ENCODE results near the gene TMEM242. TPM values are rescaled to one million over a fixed set of nuclear protein-coding genes. Genes with fewer than 3 reads are reported as not detected.

Gene TMEM242
- total RNA-seq, 1 donor from 2014 or later: 9.7 TPM

DNA sequence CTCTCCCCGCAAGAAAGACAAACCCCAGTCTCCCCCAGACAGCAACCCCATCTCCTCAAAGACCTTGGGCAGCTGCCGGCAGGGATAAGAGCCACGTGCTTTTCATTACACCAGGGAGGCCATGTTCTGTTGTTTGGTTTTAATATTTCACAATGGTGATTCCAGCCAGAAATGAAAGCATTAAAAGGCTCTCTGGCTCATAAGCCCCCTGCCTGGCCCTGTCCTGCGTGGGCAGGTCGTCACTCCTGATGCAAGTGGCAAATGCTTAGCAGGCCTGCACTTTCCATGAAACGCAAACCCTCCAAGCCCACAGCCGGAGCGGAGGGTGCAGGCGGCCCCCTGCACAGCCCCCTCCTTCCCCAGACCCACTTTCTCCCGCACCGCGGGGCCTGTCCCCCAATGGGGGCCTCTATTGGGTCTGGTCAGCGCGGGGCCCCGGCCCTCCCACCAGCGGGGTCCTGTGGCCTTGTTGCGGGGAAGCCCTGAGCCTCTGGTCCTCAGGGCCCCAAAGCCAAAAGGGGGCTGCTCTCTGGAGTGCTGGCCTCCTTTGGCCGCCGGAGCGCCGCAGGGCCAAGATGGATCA is 77.2 kb downstream of the TMEM242 start:
- FAIRE-seq (no peak), DNase-seq (ENCODE audit: low read depth) (no peak)
- peaks cover 2% of the 10 kb centered on the region for H3K27me3 ChIP-seq (ENCODE audit: insufficient read depth, low read length)
- no peaks in the 10 kb centered on the region for H3K4me1 ChIP-seq (ENCODE audit: insufficient read depth, low read length)
- Mint-ChIP-seq H3K27me3 (ENCODE audit: low read depth, unreplicated experiment) (peaks cover 34% of the 10 kb centered on the region), H3K4me1 (ENCODE audit: low read depth, unreplicated experiment) (no peaks in the 10 kb centered on the region), H3K27ac (ENCODE audit: unreplicated experiment) (no peak overlapping the region), H3K4me3 (ENCODE audit: unreplicated experiment) (no peak overlapping the region), H3K36me3 (ENCODE audit: low read depth, unreplicated experiment) (peaks cover 4% of the 10 kb centered on the region), H3K9me3 (ENCODE audit: unreplicated experiment) (peaks cover 14% of the 10 kb centered on the region)
- H3K36me3 ChIP-seq (ENCODE audit: insufficient read depth, low read length): no peaks in the 10 kb centered on the region
- H3K4me3 ChIP-seq (ENCODE audit: insufficient read depth, low read depth, low read length): no peak overlapping the region
- H3K79me2 ChIP-seq (ENCODE audit: insufficient read depth, low read length): no peaks in the 10 kb centered on the region
- H3K4me2 ChIP-seq (ENCODE audit: low read length): no peak overlapping the region
- H4K20me1 ChIP-seq (ENCODE audit: insufficient read depth, low read length): no peaks in the 10 kb centered on the region
- no peak overlapping the region for H3K9ac ChIP-seq (ENCODE audit: low read length)
- no peak overlapping the region for H2AFZ ChIP-seq (ENCODE audit: low read depth, low read length)
- no peak overlapping the region for H3K27ac ChIP-seq (ENCODE audit: low read depth, low read length)
- peaks cover 7% of the 10 kb centered on the region for H3K9me3 ChIP-seq (ENCODE audit: insufficient read depth, low read depth, low read length)
- TF ChIP-seq, protein P1, sequence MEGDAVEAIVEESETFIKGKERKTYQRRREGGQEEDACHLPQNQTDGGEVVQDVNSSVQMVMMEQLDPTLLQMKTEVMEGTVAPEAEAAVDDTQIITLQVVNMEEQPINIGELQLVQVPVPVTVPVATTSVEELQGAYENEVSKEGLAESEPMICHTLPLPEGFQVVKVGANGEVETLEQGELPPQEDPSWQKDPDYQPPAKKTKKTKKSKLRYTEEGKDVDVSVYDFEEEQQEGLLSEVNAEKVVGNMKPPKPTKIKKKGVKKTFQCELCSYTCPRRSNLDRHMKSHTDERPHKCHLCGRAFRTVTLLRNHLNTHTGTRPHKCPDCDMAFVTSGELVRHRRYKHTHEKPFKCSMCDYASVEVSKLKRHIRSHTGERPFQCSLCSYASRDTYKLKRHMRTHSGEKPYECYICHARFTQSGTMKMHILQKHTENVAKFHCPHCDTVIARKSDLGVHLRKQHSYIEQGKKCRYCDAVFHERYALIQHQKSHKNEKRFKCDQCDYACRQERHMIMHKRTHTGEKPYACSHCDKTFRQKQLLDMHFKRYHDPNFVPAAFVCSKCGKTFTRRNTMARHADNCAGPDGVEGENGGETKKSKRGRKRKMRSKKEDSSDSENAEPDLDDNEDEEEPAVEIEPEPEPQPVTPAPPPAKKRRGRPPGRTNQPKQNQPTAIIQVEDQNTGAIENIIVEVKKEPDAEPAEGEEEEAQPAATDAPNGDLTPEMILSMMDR (IDR thresholded peaks at IDR 0.05; ENCODE audit: insufficient read depth, low read depth, low read length): no peak
- no peak for TF ChIP-seq EZH2 (IDR thresholded peaks at IDR 0.05; ENCODE audit: insufficient read depth, low read length)

DNA sequence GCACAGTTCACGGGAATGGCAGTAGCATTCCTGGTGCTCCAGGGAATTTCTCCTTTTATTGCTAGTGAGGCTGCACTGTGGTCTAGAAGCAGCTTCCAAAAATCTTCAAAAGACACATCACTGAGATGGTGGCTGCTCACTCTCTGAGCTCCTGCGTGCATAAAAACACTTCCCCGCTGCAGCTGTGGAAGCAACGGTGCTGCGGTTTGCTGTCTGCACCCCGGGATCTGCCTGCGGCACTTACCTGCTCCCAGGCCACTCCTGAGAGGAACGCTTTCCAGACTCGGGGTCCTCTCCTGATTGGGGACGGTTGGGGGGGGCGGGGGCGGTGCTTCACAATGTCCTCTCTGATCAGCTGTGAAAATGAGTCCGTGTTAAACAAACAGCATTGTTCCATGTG is 77.9 kb downstream of the TMEM242 start:
- no peak overlapping the region for H3K27ac Mint-ChIP-seq (ENCODE audit: unreplicated experiment)
- H3K27ac ChIP-seq (ENCODE audit: low read depth, low read length): no peak overlapping the region
- H2AFZ ChIP-seq (ENCODE audit: low read depth, low read length): no peak overlapping the region
- no peak overlapping the region for H3K4me3 ChIP-seq (ENCODE audit: insufficient read depth, low read depth, low read length)
- peaks cover 7% of the 10 kb centered on the region for H3K9me3 ChIP-seq (ENCODE audit: insufficient read depth, low read depth, low read length)
- H3K4me1 Mint-ChIP-seq (ENCODE audit: low read depth, unreplicated experiment): no peaks in the 10 kb centered on the region
- H3K36me3 ChIP-seq (ENCODE audit: insufficient read depth, low read length): no peaks in the 10 kb centered on the region
- H3K9me3 Mint-ChIP-seq (ENCODE audit: unreplicated experiment): peaks cover 14% of the 10 kb centered on the region
- H3K27me3 ChIP-seq (ENCODE audit: insufficient read depth, low read length): peaks cover 2% of the 10 kb centered on the region
- DNase-seq (ENCODE audit: low read depth): no peak
- peaks cover 1% of the 10 kb centered on the region for H3K4me1 ChIP-seq (ENCODE audit: insufficient read depth, low read length)
- H3K4me2 ChIP-seq (ENCODE audit: low read length): no peak overlapping the region
- H3K4me3 Mint-ChIP-seq (ENCODE audit: unreplicated experiment): no peak overlapping the region
- TF ChIP-seq, protein P1 (IDR thresholded peaks at IDR 0.05; ENCODE audit: insufficient read depth, low read depth, low read length): no peak
- no peak for TF ChIP-seq EZH2 (IDR thresholded peaks at IDR 0.05; ENCODE audit: insufficient read depth, low read length)
- H4K20me1 ChIP-seq (ENCODE audit: insufficient read depth, low read length): no peaks in the 10 kb centered on the region
- no peak overlapping the region for H3K9ac ChIP-seq (ENCODE audit: low read length)
- H3K27me3 Mint-ChIP-seq (ENCODE audit: low read depth, unreplicated experiment): peaks cover 31% of the 10 kb centered on the region
- H3K36me3 Mint-ChIP-seq (ENCODE audit: low read depth, unreplicated experiment): peaks cover 5% of the 10 kb centered on the region
- H3K79me2 ChIP-seq (ENCODE audit: insufficient read depth, low read length): no peaks in the 10 kb centered on the region
- no peak for FAIRE-seq

DNA sequence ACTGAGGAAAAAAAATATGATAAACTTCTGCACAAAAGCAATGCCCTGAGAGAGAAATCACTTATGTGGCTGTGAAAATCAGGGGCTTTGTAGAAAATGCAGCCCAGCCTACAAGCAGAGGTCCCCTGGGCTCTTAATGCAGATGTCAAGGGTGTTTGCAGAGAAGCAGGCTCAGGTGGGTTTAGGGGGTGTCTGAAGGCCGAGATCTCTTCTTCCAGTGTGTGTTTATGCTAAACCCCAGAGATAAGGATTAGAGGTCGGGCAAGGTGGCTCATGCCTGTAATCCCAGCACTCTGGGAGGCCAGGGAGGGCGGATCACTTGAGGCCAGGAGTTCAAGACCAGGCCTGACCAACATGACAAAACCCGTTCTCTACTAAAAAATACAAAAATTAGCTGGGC is 78.5 kb downstream of the TMEM242 start:
- TF ChIP-seq, protein P1 (IDR thresholded peaks at IDR 0.05; ENCODE audit: insufficient read depth, low read depth, low read length): no peak
- no peak for TF ChIP-seq EZH2 (IDR thresholded peaks at IDR 0.05; ENCODE audit: insufficient read depth, low read length)
- no peaks in the 10 kb centered on the region for H3K79me2 ChIP-seq (ENCODE audit: insufficient read depth, low read length)
- H2AFZ ChIP-seq (ENCODE audit: low read depth, low read length): no peak overlapping the region
- Mint-ChIP-seq H3K9me3 (ENCODE audit: unreplicated experiment) (peaks cover 14% of the 10 kb centered on the region), H3K27me3 (ENCODE audit: low read depth, unreplicated experiment) (peaks cover 28% of the 10 kb centered on the region), H3K27ac (ENCODE audit: unreplicated experiment) (no peak overlapping the region), H3K4me1 (ENCODE audit: low read depth, unreplicated experiment) (no peaks in the 10 kb centered on the region), H3K36me3 (ENCODE audit: low read depth, unreplicated experiment) (peaks cover 5% of the 10 kb centered on the region), H3K4me3 (ENCODE audit: unreplicated experiment) (no peak overlapping the region)
- no peak for FAIRE-seq
- peaks cover 8% of the 10 kb centered on the region for H3K4me1 ChIP-seq (ENCODE audit: insufficient read depth, low read length)
- H3K4me3 ChIP-seq (ENCODE audit: insufficient read depth, low read depth, low read length): no peak overlapping the region
- H3K27ac ChIP-seq (ENCODE audit: low read depth, low read length): no peak overlapping the region
- no peaks in the 10 kb centered on the region for H4K20me1 ChIP-seq (ENCODE audit: insufficient read depth, low read length)
- no peak overlapping the region for H3K9ac ChIP-seq (ENCODE audit: low read length)
- H3K36me3 ChIP-seq (ENCODE audit: insufficient read depth, low read length): no peaks in the 10 kb centered on the region
- no peak for DNase-seq (ENCODE audit: low read depth)
- H3K4me2 ChIP-seq (ENCODE audit: low read length): no peak overlapping the region
- H3K27me3 ChIP-seq (ENCODE audit: insufficient read depth, low read length): peaks cover 1% of the 10 kb centered on the region
- peaks cover 7% of the 10 kb centered on the region for H3K9me3 ChIP-seq (ENCODE audit: insufficient read depth, low read depth, low read length)

Data from astrocyte (in vitro differentiated cells and primary cell).